Epithelial cell of proximal tubule (primary cell): ENCODE data around the gene FAT1. TPM values are rescaled to one million over a fixed set of nuclear protein-coding genes. Genes with fewer than 3 reads are reported as not detected.

Experiments used
- DNase-seq: peaks from one replicate; pipeline ENCODE4 v3.0.0-alpha.2; 2011; ENCODE audit warnings: low read depth
- H3K4me3 ChIP-seq: 2 replicates; pipeline ENCODE4 v1.5.1; 2011; ENCODE audit warnings: low read depth, mild to moderate bottlenecking, low read length
- total RNA-seq: library from RNA; depleted of rRNA; stranded (reverse); fragments of >200 nt; gene quantifications from 2 replicates; pipeline ENCODE4 v1.2.3, GENCODE V29; 2015
- TF ChIP-seq, protein P1 (sequence below): conservative IDR thresholded peaks from 2 replicates; pipeline ENCODE4 v1.5.1; 2012; ENCODE audit warnings: low read depth, mild to moderate bottlenecking, low read length

Gene FAT1
- total RNA-seq, 1 donor from 2014 or later, result 178 TPM

DNA sequence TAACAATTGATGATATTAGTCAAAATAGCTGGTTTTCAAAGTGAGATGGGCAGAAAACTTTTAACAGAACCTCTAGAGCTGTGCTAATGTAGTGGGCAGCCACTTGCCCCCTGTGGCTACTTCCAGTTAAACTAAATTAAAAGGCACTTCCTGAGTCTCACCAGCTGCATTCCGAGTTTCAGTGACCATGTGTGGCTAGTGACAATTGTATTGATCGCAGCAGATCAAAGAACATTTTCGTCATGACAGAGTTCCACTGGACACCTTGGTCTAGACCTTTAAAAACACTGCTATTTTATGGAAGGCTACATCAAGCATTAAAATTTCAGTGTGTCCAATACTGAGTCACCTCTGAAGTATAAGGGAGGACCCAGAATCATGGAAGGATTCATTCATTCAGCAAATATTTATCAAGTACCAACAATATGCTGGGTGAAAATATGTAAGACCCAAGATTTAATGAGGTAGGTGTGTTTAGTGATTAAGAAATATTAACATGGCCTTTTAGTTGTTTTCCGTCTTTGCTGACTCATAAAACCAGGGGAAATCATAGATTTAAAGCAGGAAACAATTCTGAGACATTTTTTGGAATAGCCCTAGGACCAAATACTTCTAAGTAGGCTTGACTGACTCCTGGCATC is 5.1 kb upstream of the FAT1 start:
- TF ChIP-seq, protein P1, sequence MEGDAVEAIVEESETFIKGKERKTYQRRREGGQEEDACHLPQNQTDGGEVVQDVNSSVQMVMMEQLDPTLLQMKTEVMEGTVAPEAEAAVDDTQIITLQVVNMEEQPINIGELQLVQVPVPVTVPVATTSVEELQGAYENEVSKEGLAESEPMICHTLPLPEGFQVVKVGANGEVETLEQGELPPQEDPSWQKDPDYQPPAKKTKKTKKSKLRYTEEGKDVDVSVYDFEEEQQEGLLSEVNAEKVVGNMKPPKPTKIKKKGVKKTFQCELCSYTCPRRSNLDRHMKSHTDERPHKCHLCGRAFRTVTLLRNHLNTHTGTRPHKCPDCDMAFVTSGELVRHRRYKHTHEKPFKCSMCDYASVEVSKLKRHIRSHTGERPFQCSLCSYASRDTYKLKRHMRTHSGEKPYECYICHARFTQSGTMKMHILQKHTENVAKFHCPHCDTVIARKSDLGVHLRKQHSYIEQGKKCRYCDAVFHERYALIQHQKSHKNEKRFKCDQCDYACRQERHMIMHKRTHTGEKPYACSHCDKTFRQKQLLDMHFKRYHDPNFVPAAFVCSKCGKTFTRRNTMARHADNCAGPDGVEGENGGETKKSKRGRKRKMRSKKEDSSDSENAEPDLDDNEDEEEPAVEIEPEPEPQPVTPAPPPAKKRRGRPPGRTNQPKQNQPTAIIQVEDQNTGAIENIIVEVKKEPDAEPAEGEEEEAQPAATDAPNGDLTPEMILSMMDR, result no peak
- no peak for DNase-seq
- H3K4me3 ChIP-seq, result peak overlapping the region; percentile 3

DNA sequence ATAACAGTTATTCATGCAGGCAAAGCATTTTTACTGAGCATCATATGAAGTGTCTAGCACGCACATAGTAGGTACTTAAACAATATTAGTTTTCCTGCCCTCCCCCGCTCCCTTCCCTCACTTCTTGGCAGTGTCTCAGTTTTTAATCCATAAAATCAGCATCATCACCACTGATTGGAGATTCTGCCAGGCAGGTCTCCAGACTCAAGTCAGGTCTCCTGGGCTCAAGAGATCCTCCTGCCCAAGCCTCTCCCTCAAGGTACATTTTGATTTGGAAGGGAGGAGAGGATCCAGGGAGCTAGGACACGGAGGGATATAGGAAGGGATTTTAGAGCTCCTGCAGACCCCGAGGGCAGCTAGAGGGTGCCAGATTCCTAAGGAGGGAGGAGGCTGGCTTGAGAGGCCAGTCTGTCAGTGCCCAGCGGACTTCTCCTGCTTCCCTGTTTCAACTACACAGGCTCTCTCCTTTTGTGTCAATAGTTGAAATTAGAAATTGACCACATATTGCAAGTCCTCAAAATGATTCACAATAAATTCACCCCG is 4.4 kb upstream of the FAT1 start:
- DNase-seq, result no peak
- TF ChIP-seq, protein P1, result peak; percentile 38
- peak overlapping the region; percentile 75 for H3K4me3 ChIP-seq

DNA sequence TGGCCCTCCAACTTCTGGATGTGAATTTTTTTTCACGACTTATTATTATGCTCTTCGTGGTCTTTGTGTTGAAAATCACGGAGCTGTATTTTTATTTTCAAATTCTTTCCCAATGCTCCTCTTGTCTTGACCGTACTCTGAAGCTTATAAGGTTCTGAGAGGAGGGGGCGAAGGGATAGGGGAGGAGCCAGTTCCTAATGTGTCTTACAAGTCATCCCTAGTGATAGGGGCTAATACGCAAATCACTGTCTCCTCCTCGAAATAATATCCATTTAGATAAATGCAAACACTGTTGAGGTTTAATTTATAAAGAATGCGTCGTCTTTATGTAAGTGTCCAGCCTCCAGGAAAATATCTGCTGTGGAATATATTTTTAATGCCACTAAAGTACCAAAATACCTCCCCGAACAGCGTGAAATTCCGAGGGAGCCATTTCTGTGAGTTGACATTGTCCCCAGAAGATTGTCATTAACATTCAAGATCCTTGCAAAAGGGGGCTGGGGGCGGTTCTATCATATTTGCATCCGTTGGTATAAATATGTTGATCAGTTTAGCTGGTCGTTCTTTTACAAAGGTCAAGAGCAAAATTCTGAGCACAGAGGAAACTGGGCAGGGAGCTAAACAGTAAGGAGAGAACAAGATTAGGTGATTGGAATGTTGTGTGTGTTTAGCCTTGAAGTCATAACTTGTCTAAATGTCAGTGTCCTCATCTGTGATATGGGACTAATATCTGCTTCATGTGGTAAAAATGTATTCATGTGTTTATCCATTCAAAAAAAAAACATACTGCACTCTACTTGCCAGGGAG is 3.7 kb upstream of the FAT1 start:
- no peak for DNase-seq
- TF ChIP-seq, protein P1, result no peak

DNA sequence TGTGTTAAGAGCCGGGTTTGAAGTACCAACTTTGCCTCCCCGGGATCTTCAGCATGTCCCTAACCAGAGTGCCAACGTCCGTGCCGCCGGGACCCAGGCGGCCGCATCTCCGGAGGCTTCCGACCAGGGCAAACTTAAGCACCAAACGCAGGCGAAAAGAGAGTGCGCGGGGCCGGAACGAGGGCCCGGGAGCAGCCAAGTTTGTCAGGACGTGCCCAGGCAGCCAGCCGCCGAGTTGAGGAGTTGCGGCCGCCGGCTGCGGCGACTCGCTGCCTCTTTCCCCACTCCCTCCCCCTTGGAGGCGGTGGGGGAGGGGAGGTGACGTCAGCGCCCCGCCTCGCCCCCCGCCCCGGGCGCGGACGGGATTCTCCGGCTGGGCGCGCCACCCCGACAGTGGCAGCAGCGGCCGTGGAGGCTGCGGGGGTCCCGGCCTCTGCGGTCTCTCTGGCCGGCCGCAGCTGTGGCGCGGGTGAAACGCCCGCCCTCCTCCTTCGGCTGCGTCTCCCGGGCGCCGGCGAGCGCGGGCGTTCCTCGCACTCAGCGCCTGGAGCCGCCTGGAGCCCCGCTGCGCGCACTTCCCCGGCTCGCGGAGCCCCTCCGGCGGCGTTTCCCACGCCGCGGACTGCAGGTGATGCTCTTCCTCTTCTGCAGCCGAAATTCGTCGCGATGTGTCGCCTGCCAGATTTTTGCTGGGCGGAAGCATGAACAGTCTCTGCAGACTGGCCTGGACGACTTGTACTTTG is 2.9 kb upstream of the FAT1 start:
- no peak for DNase-seq
- peak overlapping the region; percentile 75 for H3K4me3 ChIP-seq
- TF ChIP-seq, protein P1, result no peak

More for the DNA sequence above, 3.7 kb upstream of the FAT1 start:
- H3K4me3 ChIP-seq, result peak overlapping the region; percentile 75

DNA sequence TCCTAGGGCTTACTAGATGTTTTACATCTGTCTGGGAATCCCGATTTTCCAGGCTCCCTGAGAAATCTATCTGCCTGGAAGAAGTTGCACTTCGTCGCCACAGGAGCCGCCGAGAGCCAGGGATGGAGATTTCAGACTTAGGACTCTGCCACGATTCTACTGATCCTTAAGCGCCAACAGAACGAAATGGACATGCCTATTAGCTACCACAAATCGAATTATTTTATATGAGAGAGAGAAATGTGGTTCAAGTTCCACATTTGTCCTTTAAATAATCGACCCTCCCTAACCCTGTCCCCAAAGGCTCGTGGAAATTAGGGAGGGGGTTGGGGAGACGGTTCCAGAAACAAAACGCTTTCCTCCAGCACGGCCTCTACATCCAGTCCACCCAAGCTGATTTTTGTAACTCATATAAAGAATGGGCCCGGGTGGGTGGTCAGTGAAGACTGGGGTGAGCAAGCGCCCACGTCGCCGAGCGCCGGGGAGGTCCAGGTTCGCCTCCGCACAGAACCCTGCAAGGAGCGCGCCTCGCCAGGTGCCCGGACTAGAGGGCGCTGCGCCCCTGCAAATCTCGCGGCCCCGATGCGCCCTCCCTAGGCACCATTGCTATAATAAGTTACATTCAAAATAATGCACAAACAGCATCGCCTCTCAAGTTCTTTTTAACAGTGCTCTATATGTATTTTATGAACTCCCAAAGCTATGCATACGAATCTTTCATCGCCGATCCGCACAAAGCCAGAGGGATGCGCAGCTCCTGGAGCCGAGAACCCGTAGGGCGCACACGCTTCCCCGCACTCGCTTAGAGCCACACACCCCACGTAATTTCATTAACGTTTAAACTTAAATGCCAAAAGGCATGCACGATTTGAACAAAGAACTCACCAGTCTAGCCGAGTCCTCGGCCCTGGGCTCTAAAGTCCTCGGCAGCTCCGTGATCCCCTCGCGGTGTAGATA is 2.1 kb upstream of the FAT1 start:
- TF ChIP-seq, protein P1, result peak; percentile 84
- DNase-seq, result no peak
- H3K4me3 ChIP-seq, result peak overlapping the region; percentile 75
